ENCODE data around the gene ADPRM.
"Not testable (repeated sequence)": the region's sequence is repeated elsewhere in the genome, so short reads cannot be mapped to it uniquely, and the experiment has no call there.

Gene ADPRM

GRCh38 chr17:10697092-10698081 is at the start of gene ADPRM, which contains the start of gene SCO1:
Gene ADPRM, plus strand, starts transcription at chr17:10697594. Its CDS starts 7,333 bp downstream, at chr17:10704927.
Gene SCO1, minus strand, starts transcription at chr17:10697533. Its CDS starts 26 bp downstream, at chr17:10697507.
- DNase-seq (ENCODE audit: low spot score), result peak; percentile 95

- DNase-seq (ENCODE audit: low spot score), result no peak
Observed at GRCh38 chr17:10648381-10648780, 49.0 kb upstream of the ADPRM start.

GRCh38 chr17:10648956-10649355 is 48.4 kb upstream of the ADPRM start:
- DNase-seq (ENCODE audit: low spot score), result no peak

- DNase-seq (ENCODE audit: low spot score), result no peak
Observed at GRCh38 chr17:10649602-10650001, 47.8 kb upstream of the ADPRM start.

GRCh38 chr17:10651927-10652326 is 45.5 kb upstream of the ADPRM start:
- DNase-seq (ENCODE audit: low spot score), result no peak

GRCh38 chr17:10652984-10653659 is 44.3 kb upstream of the ADPRM start:
- DNase-seq (ENCODE audit: low spot score), result no peak

- DNase-seq (ENCODE audit: low spot score), result no peak
Observed at GRCh38 chr17:10653987-10654386, 43.4 kb upstream of the ADPRM start.

- DNase-seq (ENCODE audit: low spot score), result no peak
Observed at GRCh38 chr17:10657148-10657547, 40.2 kb upstream of the ADPRM start, which contains the start of gene MYH3. Gene MYH3, minus strand, starts transcription at chr17:10657309. Its CDS starts 2,245 bp downstream, at chr17:10655064.

- DNase-seq (ENCODE audit: low spot score), result no peak
Observed at GRCh38 chr17:10657879-10658278, 39.5 kb upstream of the ADPRM start.

- DNase-seq (ENCODE audit: low spot score), result no peak
Observed at GRCh38 chr17:10661437-10661836, 36.0 kb upstream of the ADPRM start.

- DNase-seq (ENCODE audit: low spot score), result no peak
Observed at GRCh38 chr17:10663231-10663630, 34.2 kb upstream of the ADPRM start.

GRCh38 chr17:10664571-10664970 is 32.8 kb upstream of the ADPRM start:
- no peak for DNase-seq (ENCODE audit: low spot score)

GRCh38 chr17:10666906-10667305 is 30.5 kb upstream of the ADPRM start:
- DNase-seq (ENCODE audit: low spot score), result no peak

GRCh38 chr17:10668775-10669174 is 28.6 kb upstream of the ADPRM start:
- DNase-seq (ENCODE audit: low spot score), result peak; percentile 33

- no peak for DNase-seq (ENCODE audit: low spot score)
Observed at GRCh38 chr17:10673312-10673711, 24.1 kb upstream of the ADPRM start.

GRCh38 chr17:10674704-10675103 is 22.7 kb upstream of the ADPRM start:
- no peak for DNase-seq (ENCODE audit: low spot score)

GRCh38 chr17:10681866-10682446 is 15.4 kb upstream of the ADPRM start:
- no peak for DNase-seq (ENCODE audit: low spot score)

GRCh38 chr17:10683853-10684252 is 13.5 kb upstream of the ADPRM start:
- DNase-seq (ENCODE audit: low spot score), result peak; percentile 16

GRCh38 chr17:10687499-10687898 is 9.9 kb upstream of the ADPRM start:
- no peak for DNase-seq (ENCODE audit: low spot score)

GRCh38 chr17:10695875-10696407 is 1.5 kb upstream of the ADPRM start:
- not testable (repeated sequence) for DNase-seq (ENCODE audit: low spot score)

GRCh38 chr17:10698096-10698818 is 863 bp downstream of the ADPRM start:
- DNase-seq (ENCODE audit: low spot score), result peak; percentile 11

All from kidney tubule cell (primary cell).